Measurements from ENCODE around the gene LAMB4. TPM values are rescaled to one million over a fixed set of nuclear protein-coding genes. Genes with fewer than 3 reads are reported as not detected.
A peak's percentile ranks its signal among the peaks of the same experiment; 100 is the strongest.

Gene LAMB4
- total RNA-seq, 1 donor from 2014 or later = 1.1 TPM

GRCh38 chr7:107994421-107995030 is 135.6 kb downstream of the LAMB4 start:
- Mint-ChIP-seq H3K4me3 (ENCODE audit: unreplicated experiment) (no peak overlapping the region), H3K27ac (ENCODE audit: unreplicated experiment) (no peak overlapping the region), H3K4me1 (ENCODE audit: unreplicated experiment) (peaks cover 46% of the 10 kb centered on the region), H3K36me3 (ENCODE audit: low read depth, unreplicated experiment) (peaks cover 51% of the 10 kb centered on the region), H3K9me3 (ENCODE audit: unreplicated experiment) (no peaks in the 10 kb centered on the region), H3K27me3 (ENCODE audit: unreplicated experiment) (no peaks in the 10 kb centered on the region)
- DNase-seq (ENCODE audit: low spot score) = no peak
- TF ChIP-seq CTCF (IDR thresholded peaks at IDR 0.05; ENCODE audit: unreplicated experiment) = no peak

- Mint-ChIP-seq H3K36me3 (ENCODE audit: low read depth, unreplicated experiment) (peaks cover 52% of the 10 kb centered on the region), H3K4me1 (ENCODE audit: unreplicated experiment) (peaks cover 39% of the 10 kb centered on the region), H3K27me3 (ENCODE audit: unreplicated experiment) (no peaks in the 10 kb centered on the region), H3K4me3 (ENCODE audit: unreplicated experiment) (no peak overlapping the region), H3K27ac (ENCODE audit: unreplicated experiment) (no peak overlapping the region), H3K9me3 (ENCODE audit: unreplicated experiment) (no peaks in the 10 kb centered on the region)
- DNase-seq (ENCODE audit: low spot score) = no peak
- TF ChIP-seq CTCF (IDR thresholded peaks at IDR 0.05; ENCODE audit: unreplicated experiment) = no peak
Measured at GRCh38 chr7:107993891-107994291, 136.3 kb downstream of the LAMB4 start.

GRCh38 chr7:107989618-107990373 is 140.4 kb downstream of the LAMB4 start:
- peak overlapping the region; percentile 28 for H3K27ac Mint-ChIP-seq (ENCODE audit: unreplicated experiment)
- DNase-seq (ENCODE audit: low spot score) = no peak
- peaks cover 57% of the 10 kb centered on the region for H3K36me3 Mint-ChIP-seq (ENCODE audit: low read depth, unreplicated experiment)
- no peaks in the 10 kb centered on the region for H3K27me3 Mint-ChIP-seq (ENCODE audit: unreplicated experiment)
- peak overlapping the region; percentile 33 for H3K4me3 Mint-ChIP-seq (ENCODE audit: unreplicated experiment)
- peaks cover 5% of the 10 kb centered on the region for H3K4me1 Mint-ChIP-seq (ENCODE audit: unreplicated experiment)
- no peak for TF ChIP-seq CTCF (IDR thresholded peaks at IDR 0.05; ENCODE audit: unreplicated experiment)
- H3K9me3 Mint-ChIP-seq (ENCODE audit: unreplicated experiment) = no peaks in the 10 kb centered on the region

GRCh38 chr7:107982918-107983389 is 147.2 kb downstream of the LAMB4 start:
- Mint-ChIP-seq H3K27ac (ENCODE audit: unreplicated experiment) (no peak overlapping the region), H3K36me3 (ENCODE audit: low read depth, unreplicated experiment) (peaks cover 67% of the 10 kb centered on the region), H3K9me3 (ENCODE audit: unreplicated experiment) (no peaks in the 10 kb centered on the region), H3K27me3 (ENCODE audit: unreplicated experiment) (peaks cover 2% of the 10 kb centered on the region), H3K4me3 (ENCODE audit: unreplicated experiment) (peak overlapping the region; percentile 44), H3K4me1 (ENCODE audit: unreplicated experiment) (no peaks in the 10 kb centered on the region)
- no peak for DNase-seq (ENCODE audit: low spot score)
- peak; percentile 40 for TF ChIP-seq CTCF (IDR thresholded peaks at IDR 0.05; ENCODE audit: unreplicated experiment)
